HepG2 (cell line): ENCODE results near the gene SYCP2L. TPM values are rescaled to one million over a fixed set of nuclear protein-coding genes. Genes with fewer than 3 reads are reported as not detected.

Source experiments
- ATAC-seq: fragments of 200-7000 bp; cut with Tn5 transposase; 3 replicates; pipeline ENCODE4 v1.9.1; 2020; ENCODE audit warnings: mild to moderate bottlenecking, moderate library complexity
- BruUV-seq: library from RNA; stranded (reverse); fragments of 400-500 nt; replicated peaks from 2 replicates; lab custom pipeline; 2021; lab: Mats Ljungman, UMichigan
- CTCF ChIA-PET: fragments of 300-600 bp; formaldehyde crosslinking; extraction: SDS; loops from one replicate; lab custom pipeline; 2021; ENCODE audit warnings: low total read pairs, inconsistent platforms, low intra/inter-chr PET ratio; lab: Yijun Ruan, JAX
- POLR2A ChIA-PET: fragments of 350-600 bp; sonication (Branson Sonifier 250); formaldehyde crosslinking; loops from one replicate; lab custom pipeline; 2020; ENCODE audit warnings: antibody characterized with exemption, inconsistent platforms; lab: Yijun Ruan, JAX
- DNase-seq: peaks from one replicate; pipeline ENCODE4 v3.0.0-alpha.2; 2015; ENCODE audit warnings: low spot score
- FAIRE-seq: peaks from 3 replicates; lab custom pipeline; 2011; peaks lifted over from hg19 to GRCh38; lab: Jason Lieb, UNC
- H2AFZ ChIP-seq: one replicate; pipeline ENCODE4 v1.6.1; 2011; ENCODE audit warnings: low read length, inconsistent platforms
- H3K27ac ChIP-seq: fragments of 300-600 bp; 3 replicates; pipeline ENCODE4 v1.8.0; 2011; ENCODE audit warnings: mixed run types, mild to moderate bottlenecking, mixed read lengths, low read length, inconsistent platforms; ENCODE audit not compliant: insufficient read depth; ENCODE audit errors: extremely low read length
- H3K27me3 ChIP-seq, 2 experiments: fragments of 200-600 bp in 1 of 2; 2 replicates in 1 of 2; 3 replicates in 1 of 2; pipeline versions ENCODE4 v1.6.0 to v1.8.0; 2011; ENCODE audit warnings: low read length in 2 of 2, mild to moderate bottlenecking in 2 of 2, moderate library complexity in 2 of 2, inconsistent platforms in 1 of 2; ENCODE audit not compliant: insufficient read depth in 2 of 2, control insufficient read depth in 1 of 2
- H3K36me3 ChIP-seq, 2 experiments: fragments of 200-600 bp in 1 of 2; replicated peaks in 1 of 2; 2 replicates in 1 of 2; 3 replicates in 1 of 2; pipeline versions ENCODE4 v1.5.1 to v1.8.0; 2011; ENCODE audit warnings: low read length in 2 of 2, inconsistent platforms in 1 of 2; ENCODE audit not compliant: insufficient read depth in 2 of 2, control insufficient read depth in 1 of 2
- H3K4me1 ChIP-seq: 2 replicates; pipeline ENCODE4 v1.5.1; 2012; ENCODE audit warnings: low read length, inconsistent platforms; ENCODE audit not compliant: insufficient read depth
- H3K4me2 ChIP-seq: 2 replicates; pipeline ENCODE4 v1.6.0; 2011; ENCODE audit warnings: low read depth, low read length, inconsistent platforms
- H3K4me3 ChIP-seq, 3 experiments: fragments of 200-600 bp in 1 of 3; sonication (generic), shearing (Covaris generic) in 1 of 3; replicated peaks in 1 of 3; 2 replicates each; pipeline ENCODE4 v1.5.1; 2011 to 2016; ENCODE audit warnings: low read length in 3 of 3, inconsistent platforms in 2 of 3, low read depth in 2 of 3, mild to moderate bottlenecking in 2 of 3, control low read depth in 1 of 3, mixed read lengths in 1 of 3; ENCODE audit not compliant: insufficient read depth in 1 of 3
- H3K79me2 ChIP-seq: one replicate; pipeline ENCODE4 v1.6.1; 2011; ENCODE audit warnings: low read length, inconsistent platforms; ENCODE audit not compliant: insufficient read depth
- H3K9ac ChIP-seq: 2 replicates; pipeline ENCODE4 v1.6.0; 2011; ENCODE audit warnings: mild to moderate bottlenecking, low read depth, low read length, inconsistent platforms; ENCODE audit not compliant: insufficient read depth
- H3K9me3 ChIP-seq: 2 replicates; pipeline ENCODE4 v1.5.1; 2012; ENCODE audit warnings: mild to moderate bottlenecking, low read length
- H4K20me1 ChIP-seq: 2 replicates; pipeline ENCODE4 v1.6.0; 2011; ENCODE audit warnings: inconsistent platforms, mild to moderate bottlenecking, low read length, moderate library complexity; ENCODE audit not compliant: insufficient read depth
- KDM5B ChIP-seq: sonication (generic); formaldehyde crosslinking; IDR thresholded peaks from 2 replicates; pipeline ENCODE4 v1.4.0; 2020; ENCODE audit warnings: missing genetic modification reagents, mild to moderate bottlenecking, borderline replicate concordance
- KLF11 ChIP-seq: IDR thresholded peaks from 2 replicates; pipeline ENCODE4 v1.6.1; 2016; ENCODE audit warnings: missing compliant biosample characterization
- MEF2D ChIP-seq: sonication (generic); formaldehyde crosslinking; IDR thresholded peaks from 2 replicates; pipeline ENCODE4 v1.5.1; 2020; ENCODE audit warnings: mild to moderate bottlenecking, missing genetic modification reagents
- MEIS1 ChIP-seq: sonication (generic); formaldehyde crosslinking; IDR thresholded peaks from 2 replicates; pipeline ENCODE4 v1.9.0; 2021; ENCODE audit warnings: mild to moderate bottlenecking, missing genetic modification reagents, moderate library complexity, borderline replicate concordance
- PCBP2 ChIP-seq: fragments of 200-400 bp; formaldehyde crosslinking; optimal IDR thresholded peaks from 2 replicates; pipeline ENCODE3; 2018; ENCODE audit warnings: low read length, low read depth; ENCODE audit not compliant: poor library complexity, severe bottlenecking
- SMAD1 ChIP-seq: sonication (generic); formaldehyde crosslinking; IDR thresholded peaks from 2 replicates; pipeline ENCODE4 v1.4.0; 2020; ENCODE audit warnings: missing genetic modification reagents, low read depth, mild to moderate bottlenecking, borderline replicate concordance
- SMYD3 ChIP-seq: sonication (generic); formaldehyde crosslinking; IDR thresholded peaks from 2 replicates; pipeline ENCODE4 v1.8.1; 2023; ENCODE audit warnings: mild to moderate bottlenecking, missing genetic modification reagents
- ZNF253 ChIP-seq: sonication (generic); formaldehyde crosslinking; IDR thresholded peaks from 2 replicates; pipeline ENCODE4 v1.8.0; 2022; ENCODE audit warnings: mild to moderate bottlenecking, missing genetic modification reagents, borderline replicate concordance
- ZNF33B ChIP-seq: sonication (generic); formaldehyde crosslinking; IDR thresholded peaks from 2 replicates; pipeline ENCODE4 v1.5.1; 2020; ENCODE audit warnings: mild to moderate bottlenecking, missing genetic modification reagents
- ZNF775 ChIP-seq: sonication (generic); formaldehyde crosslinking; IDR thresholded peaks from 2 replicates; pipeline ENCODE4 v1.4.0; 2020; ENCODE audit warnings: missing genetic modification reagents, mild to moderate bottlenecking, moderate library complexity, borderline replicate concordance
- in situ Hi-C: cut with HindIII; loops from 2 replicates; pipeline ENCODE4 v1.10.0; 2017; ENCODE audit warnings: low pct_unique_long_range_greater_than_20kb; ENCODE audit not compliant: extremely low pct_ligation_motif_present
- intact Hi-C: fragments of 100-400 bp; cut with micrococcal nuclease; formaldehyde crosslinking; loops from one replicate; pipeline ENCODE4 v1.10.0; 2022; ENCODE audit not compliant: unreplicated experiment
- polyA plus RNA-seq, 8 experiments: library from polyadenylated mRNA; depleted of rRNA in 3 of 8; stranded (reverse) in 7 of 8; unstranded in 1 of 8; fragments of >200 nt; fragmentation: Illumina TruSeq in 4 of 8; extraction: Trizol in 4 of 8; gene quantifications; 2 replicates each; pipeline versions ENCODE4 v1.2.1 to v1.2.3, GENCODE V29; 2011 to 2016; ENCODE audit warnings: low read depth in 4 of 8, missing spikeins in 1 of 8, mixed read lengths in 1 of 8; ENCODE audit not compliant: insufficient read depth in 1 of 8
- total RNA-seq, 5 experiments: library from RNA; depleted of rRNA; stranded (reverse); fragments of >200 nt; fragmentation: Illumina TruSeq; extraction: Trizol; gene quantifications; 2 replicates each; pipeline ENCODE4 v1.2.3, GENCODE V29; 2016; ENCODE audit warnings: low read depth in 1 of 5
- TF ChIP-seq, protein P1 (sequence below), 2 experiments: fragments of 450-650 bp in 1 of 2; sonication (generic) in 1 of 2; formaldehyde crosslinking in 1 of 2; IDR thresholded peaks; 2 replicates each; pipeline versions ENCODE4 v1.6.1 to v1.8.0; 2016 to 2022; ENCODE audit warnings: antibody characterized with exemption in 1 of 2, mild to moderate bottlenecking in 1 of 2, missing genetic modification reagents in 1 of 2

The SYCP2L gene
- total and polyA plus RNA-seq, 2 of the 13 experiments (the other 11 are each of a cell fraction or from before 2014, with no cell fraction given), result 0.22 to 0.54 TPM

DNA sequence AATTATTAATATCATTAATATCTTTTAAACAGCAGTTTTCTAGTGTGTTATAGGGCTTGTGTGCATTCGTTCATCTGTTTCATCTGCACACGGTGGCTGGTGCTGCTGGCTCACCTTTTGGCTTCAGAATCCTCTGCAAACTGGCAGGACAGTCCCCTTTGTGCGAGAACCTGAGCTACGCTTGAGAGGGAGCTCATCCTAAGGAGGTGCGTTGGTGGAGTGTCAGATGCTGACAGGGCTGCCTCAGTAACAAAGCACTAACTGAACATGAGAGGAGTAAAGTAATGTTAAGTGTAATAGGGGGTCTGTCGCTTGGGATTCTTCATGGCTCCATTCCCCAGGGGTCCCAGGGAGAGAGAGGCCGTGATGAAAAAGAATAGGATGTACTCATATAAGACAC, 134.9 kb downstream of the SYCP2L start (continued):
- TF ChIP-seq ZNF33B (CRISPR knock-in tag), result no peak

DNA sequence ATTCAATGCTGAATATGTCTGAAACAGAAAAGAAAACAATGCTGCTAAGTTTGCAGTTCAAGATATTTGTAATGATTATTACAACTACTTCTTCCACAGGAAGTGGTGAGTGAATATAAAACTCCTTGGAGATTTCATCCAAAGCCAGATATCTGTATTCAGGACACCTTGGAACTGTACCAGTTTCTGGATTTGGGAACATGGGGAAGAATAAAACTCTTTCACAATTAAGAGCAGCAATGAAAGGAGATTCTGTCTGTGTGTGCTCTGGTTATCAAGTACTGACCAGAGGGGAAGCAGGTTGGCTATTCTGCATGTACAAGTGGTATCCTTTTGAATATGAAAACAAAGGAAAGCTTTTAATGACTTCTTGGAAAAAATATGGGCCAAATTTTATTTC, 136.2 kb downstream of the SYCP2L start:
- FAIRE-seq, result no peak
- Histone ChIP-seq H3K9ac (no peak overlapping the region), H3K9me3 (no peaks in the 10 kb centered on the region), H3K27ac (no peak overlapping the region), H2AFZ (no peak overlapping the region), H3K27me3 (no peaks in the 10 kb centered on the region), H3K4me2 (no peak overlapping the region), H3K36me3 (peaks cover 2 to 6% of the 10 kb centered on the region in 2 experiments; a peak in 3 of 5 replicates), H3K4me3 (no peak overlapping the region), H3K4me1 (peaks cover 49% of the 10 kb centered on the region), H3K79me2 (peaks cover 70% of the 10 kb centered on the region), H4K20me1 (no peaks in the 10 kb centered on the region)
- ChIA-PET CTCF (no interaction called here), POLR2A (interaction anchor here (1.2 to 3.3 kb wide), 2 partner anchors 11 kb away, joined by 3 to 20 read pairs; no protein-coding TSS in a partner anchor)
- ATAC-seq, result no peak
- no peak for DNase-seq
- in situ Hi-C loops (no loop called here), intact Hi-C loops (no loop called here)
- no TSS peak for BruUV-seq
- TF ChIP-seq SMYD3 (CRISPR knock-in tag) (no peak), MEIS1 (CRISPR knock-in tag) (no peak), KDM5B (CRISPR knock-in tag) (no peak), ZNF253 (CRISPR knock-in tag) (no peak), SMAD1 (no peak), MEF2D (CRISPR knock-in tag) (no peak), PCBP2 (no peak), ZNF775 (no peak), KLF11 (no peak)
- TF ChIP-seq, protein P1, sequence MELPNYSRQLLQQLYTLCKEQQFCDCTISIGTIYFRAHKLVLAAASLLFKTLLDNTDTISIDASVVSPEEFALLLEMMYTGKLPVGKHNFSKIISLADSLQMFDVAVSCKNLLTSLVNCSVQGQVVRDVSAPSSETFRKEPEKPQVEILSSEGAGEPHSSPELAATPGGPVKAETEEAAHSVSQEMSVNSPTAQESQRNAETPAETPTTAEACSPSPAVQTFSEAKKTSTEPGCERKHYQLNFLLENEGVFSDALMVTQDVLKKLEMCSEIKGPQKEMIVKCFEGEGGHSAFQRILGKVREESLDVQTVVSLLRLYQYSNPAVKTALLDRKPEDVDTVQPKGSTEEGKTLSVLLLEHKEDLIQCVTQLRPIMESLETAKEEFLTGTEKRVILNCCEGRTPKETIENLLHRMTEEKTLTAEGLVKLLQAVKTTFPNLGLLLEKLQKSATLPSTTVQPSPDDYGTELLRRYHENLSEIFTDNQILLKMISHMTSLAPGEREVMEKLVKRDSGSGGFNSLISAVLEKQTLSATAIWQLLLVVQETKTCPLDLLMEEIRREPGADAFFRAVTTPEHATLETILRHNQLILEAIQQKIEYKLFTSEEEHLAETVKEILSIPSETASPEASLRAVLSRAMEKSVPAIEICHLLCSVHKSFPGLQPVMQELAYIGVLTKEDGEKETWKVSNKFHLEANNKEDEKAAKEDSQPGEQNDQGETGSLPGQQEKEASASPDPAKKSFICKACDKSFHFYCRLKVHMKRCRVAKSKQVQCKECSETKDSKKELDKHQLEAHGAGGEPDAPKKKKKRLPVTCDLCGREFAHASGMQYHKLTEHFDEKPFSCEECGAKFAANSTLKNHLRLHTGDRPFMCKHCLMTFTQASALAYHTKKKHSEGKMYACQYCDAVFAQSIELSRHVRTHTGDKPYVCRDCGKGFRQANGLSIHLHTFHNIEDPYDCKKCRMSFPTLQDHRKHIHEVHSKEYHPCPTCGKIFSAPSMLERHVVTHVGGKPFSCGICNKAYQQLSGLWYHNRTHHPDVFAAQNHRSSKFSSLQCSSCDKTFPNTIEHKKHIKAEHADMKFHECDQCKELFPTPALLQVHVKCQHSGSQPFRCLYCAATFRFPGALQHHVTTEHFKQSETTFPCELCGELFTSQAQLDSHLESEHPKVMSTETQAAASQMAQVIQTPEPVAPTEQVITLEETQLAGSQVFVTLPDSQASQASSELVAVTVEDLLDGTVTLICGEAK (IDR thresholded peaks at IDR 0.05), result no peak
- TF ChIP-seq, protein P1 (CRISPR knock-in tag; IDR thresholded peaks at IDR 0.05), result no peak
